Medulla oblongata (tissue), 1 donor: ENCODE data around the gene RALGAPB.
A peak's percentile ranks its signal among the peaks of the same experiment; 100 is the strongest.

ENCODE experiments used
- DNase-seq: peaks from one replicate; pipeline ENCODE4 v3.0.0-alpha.2; 2015; ENCODE audit errors: extremely low spot score

The RALGAPB gene

DNA sequence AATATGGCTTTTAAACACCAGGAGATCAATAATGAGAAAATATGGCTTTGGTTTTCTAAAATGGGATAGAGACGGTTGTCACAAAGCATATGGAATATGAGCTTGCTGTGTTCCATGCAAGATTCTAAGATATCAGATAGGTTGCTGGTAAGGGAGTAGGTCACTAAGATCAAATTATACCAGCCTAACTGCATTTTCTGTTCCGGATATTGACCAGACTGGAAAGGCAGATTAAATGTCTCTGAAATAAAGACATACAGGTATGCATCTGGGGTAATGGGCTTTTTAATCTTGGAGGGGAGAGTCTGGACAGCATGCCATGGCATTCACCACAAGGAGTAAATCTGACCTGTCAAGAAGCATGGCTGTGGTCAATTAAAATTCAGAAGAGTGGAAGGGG lies 73.1 kb downstream of the RALGAPB start:
- DNase-seq = no peak

DNA sequence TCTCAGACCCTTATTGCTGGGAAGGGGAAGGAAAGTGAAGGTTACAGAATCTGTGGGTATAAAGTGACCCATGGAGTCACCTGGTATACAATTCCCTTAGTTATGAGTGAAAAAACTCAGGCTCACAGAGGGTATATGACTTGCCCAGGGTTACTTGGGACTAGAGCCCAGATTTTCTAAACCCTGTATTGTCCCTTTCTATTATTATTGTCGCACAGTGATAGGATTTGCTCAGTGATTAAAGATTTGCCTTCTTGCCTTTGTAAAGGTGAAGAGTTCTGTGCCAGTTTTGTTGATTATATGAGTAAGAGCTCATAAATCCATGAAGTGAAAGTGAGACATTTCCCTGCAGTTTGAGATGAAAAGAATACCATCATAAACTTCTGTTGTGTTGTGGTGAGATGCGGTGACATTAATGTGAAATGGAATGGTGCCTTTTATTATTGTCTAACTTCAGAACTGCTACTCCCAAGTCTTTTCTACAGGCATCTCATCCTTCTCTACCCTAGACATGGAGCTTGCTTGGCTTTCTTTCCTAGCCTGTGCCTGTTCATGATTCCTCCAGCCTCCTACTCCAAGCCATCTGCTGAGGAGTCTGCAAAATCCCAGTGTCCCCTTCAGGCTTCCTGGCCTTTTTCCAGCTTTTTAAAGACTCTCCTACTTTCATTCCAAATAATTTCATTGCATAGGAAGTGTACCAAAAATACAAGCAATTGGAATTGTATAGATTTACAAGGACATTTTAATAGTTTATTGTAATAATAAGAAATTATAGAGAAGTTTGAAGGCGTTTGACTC lies 74.8 kb downstream of the RALGAPB start:
- no peak for DNase-seq

DNA sequence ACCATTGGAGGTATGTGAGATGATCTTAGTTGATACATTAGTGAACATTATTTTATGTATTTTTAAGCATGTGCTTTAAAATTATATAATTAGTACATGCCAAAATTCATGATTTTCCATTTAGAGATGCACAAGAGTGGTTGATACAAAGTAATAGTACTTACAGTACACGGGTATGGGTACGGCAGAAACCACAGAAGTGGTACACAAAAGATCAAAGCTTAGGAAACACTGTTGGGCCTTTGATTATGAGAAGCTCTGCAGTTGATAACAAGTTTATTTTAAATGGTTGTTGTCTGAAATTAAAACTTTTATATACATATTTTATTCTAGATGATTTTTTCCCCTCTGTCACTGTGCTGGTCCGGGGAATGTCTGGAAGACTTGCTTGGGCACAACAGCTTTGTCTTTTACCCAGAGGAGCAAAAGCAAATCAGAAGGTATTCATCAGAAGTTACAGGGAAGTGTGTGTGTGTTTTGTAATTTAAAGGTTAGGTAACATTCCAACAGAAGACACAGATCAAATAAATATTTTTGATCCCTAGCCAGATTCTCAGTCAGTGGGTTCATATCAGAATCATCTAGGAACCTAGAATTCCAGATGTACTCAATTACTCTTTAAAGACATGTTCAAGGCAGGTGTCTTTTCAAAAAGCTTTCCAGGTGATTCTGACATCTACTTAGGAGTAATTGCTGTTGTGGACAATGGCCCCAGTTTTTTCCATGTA lies 75.9 kb downstream of the RALGAPB start:
- no peak for DNase-seq

DNA sequence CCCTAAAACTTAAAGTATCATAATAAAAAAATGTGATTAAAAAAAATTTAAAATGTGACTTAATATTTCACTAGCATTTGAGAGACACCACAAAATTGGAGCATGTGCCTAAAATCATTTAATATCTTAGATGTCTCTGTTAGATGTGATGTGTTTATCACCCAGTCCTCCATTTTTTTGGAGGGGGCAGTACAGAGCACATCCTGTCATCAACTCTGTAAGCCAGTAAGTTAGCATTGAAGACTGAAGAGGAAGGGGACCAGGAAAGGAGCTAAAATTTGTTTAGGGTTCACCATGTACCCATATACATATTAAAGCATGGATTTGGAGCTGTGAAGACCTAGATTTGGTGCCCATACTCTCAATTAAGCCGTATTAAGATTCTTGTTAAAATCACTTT lies 77.6 kb downstream of the RALGAPB start:
- DNase-seq = no peak

DNA sequence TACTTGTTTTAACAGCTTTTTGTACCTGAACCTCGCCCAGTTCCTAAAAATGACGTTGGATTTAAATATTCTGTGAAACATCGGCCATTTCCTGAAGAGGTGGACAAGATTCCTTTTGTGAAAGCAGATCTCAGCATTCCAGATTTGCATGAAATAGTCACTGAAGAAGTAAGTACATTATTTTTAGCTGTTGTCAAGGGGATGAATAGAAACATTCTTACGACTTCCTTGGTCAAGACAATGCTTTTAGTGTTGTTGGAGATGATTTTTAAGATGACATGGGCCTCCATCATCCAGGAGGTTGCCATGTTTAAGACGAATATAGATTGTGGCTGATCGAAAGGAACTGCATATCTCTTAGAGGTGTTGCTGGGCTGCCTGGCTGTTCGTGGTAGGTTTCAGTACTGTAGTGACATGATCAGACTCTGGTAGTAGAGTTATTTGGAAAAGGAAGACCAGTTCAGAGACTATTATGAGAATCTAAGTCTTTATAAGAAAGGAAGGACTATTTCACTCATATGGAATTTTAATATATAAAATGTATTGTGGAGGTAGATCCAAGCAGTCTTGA lies 78.5 kb downstream of the RALGAPB start:
- no peak for DNase-seq

DNA sequence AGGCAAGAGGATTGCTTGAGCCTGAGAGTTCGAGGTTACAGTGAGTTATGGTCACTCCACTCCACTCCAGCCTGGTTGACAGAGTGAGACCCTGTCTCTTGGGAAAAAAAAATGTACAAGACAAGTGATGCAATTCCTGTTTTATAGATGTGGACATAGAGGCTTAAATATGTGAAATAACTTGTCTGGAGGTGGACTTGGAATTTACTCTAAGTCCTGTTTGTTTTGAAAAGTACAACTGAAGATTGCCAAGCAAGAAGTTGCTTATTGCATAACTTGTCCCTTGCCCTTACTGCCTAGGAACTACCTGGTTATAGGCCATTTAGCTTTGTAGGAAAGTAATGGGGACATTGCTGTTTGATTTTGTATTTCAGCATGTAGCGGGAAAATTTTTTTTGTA lies 82.3 kb downstream of the RALGAPB start:
- DNase-seq = no peak

DNA sequence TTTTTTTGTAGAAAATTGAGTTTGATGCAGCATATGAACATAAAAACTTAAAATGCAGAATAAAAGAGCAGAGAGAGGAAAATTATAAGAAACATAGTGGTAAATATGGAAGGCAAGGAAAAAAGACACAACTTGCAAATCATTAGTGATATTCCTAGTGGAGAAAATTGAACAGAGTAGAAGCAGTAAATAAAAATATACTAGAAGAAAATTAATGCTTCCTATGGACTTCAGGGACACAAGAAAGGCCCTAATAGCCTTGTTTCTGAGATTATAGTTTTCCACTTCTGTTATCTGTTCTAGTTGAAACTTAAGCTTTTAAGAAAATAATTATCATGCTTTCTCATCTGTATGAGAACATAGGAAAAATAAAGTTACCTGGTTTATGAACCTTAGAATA lies 82.8 kb downstream of the RALGAPB start:
- DNase-seq = no peak

DNA sequence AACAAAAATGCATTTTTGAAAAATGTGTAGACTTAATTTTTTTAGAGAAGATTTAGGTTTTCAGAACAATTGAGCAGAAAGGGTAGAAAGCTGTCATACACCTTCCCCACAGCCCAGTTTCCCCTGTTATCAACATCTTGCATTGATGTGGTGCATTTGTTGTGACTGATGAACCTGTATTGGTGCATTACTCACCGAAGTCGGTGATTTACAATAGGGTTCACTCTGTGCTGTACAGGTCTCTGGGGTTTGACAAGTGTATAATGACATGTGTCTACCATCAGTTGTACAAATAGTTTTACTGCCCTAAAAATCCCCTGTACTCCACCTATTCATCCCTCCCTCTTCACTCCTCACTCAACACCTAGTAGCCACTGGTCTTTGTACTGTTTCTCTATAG lies 84.5 kb downstream of the RALGAPB start:
- no peak for DNase-seq

DNA sequence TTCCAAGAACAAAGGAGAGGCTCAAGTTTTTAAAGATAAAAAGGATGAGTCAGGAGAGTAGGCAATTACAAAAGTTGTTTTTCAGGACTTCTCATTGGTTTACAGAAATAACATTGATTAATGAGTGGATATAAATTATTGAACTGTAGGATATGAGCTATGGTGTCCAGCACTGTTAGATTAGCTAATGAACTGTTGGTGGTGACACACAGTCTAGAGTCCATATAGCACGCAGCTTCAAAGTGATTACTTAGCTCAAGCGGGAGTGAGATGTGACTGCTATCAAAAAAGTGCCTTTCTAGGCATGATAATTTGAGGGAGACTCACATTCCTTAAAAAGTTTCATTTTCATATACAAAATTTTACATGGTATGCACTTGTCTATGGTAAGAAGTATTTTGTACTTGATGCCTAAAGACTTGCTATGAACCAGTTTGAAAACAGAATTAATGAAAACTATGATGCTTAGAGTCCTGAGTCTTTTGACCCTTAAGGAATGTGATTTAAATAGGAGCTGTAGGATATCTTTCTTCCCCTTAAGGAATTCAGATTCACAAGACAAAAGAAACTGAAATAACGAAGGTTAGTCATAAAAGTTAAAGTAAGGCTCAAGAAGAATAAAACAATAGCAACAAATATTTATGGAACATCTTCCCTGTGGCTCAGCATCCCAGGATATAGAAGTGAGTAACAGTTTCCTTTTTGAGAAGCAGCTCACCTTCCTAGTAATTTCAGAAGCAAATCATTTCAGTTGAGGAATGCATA lies 86.1 kb downstream of the RALGAPB start:
- DNase-seq = no peak

DNA sequence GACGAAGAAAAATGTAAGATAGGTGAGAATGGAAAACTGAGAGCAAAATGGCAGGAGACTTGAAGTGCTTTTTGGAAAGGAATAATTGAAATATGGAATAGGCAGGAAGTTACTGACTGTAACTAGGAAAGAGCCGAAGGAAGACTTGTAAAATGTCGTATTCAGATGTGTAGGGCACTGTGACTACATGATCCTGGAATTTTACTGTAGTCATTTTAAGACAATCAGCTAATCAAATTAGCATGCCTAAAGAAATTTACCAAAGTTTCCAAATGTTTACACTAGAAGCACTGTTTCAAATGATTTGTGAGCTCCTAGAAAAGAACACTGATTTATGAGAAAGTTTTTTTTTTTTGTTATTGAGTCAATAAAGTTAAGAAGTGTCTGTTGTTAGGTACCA lies 87.1 kb downstream of the RALGAPB start:
- DNase-seq = no peak

DNA sequence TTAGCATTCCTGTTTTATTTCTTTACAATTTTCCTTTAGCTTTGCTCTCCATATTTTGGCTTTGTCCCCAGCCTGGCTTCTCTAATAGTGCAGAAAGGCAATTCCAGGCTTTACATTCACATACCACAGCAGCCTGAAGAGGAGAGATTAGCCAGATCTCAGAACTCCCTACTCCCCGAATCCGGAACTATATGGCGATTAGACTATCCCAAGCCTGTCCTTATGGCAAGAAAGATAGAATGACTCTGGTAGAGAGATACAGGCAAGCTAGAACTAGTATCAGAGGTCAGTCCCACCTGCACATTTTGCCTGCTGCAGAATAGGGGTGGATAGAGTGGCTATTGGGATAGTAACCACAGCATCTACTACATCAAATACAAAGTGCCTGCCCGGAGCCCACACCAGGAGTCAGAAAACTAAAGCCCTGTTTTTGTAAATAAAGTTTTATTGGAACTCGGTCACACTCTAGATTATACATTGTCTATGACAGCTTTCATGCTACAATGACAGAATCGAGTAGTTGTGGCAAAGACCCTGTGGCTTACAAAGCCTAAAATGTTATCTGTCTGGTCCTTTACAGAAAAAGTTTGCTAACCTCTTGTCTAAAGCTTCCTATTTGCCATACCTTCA lies 91.3 kb downstream of the RALGAPB start:
- no peak for DNase-seq

DNA sequence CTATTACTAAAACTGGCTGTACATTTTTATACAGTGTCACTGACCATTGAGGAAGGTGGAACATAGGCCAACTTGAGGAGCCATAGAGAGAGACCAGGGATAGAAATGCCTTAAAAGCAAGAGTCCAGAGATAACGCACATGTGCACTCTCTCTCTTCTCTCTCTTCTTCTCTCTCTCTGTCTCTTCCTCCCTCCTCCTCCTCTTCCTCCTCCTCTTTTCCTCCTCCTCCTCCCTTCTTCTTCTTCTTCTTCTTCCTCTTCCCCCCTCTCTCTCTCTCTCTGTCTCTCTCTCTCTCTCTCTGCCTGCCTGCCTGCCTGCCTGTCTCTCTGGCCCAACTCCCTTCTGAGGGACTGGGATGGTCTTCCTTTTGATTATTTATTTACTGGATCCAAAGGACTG lies 92.0 kb downstream of the RALGAPB start:
- DNase-seq = no peak

DNA sequence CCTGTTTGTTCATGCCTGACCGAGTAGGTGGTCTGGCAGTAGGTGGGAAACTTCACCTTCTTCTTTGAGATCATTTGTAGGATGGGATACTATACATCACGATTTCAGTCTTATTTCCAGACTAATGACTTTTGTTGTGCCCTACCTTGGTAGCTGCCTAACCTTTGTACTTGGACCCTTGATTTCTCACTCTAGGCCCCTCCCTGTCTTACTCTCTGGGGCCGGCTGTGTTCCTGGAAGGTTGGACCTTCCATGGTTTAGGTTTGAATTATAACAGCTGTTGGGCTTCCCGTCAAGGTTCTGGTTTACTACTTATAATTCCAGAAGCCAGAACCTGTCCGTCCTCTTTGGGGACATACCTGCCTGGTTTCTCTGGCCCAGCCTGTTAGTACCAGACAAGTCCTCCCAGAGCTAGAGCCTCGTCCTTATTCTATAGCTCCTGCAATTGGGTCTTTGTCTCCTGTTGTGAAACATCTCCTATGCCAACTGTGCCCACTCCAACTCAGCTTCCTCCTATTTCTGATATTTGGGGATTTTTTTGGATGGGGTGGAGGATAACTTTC lies 93.5 kb downstream of the RALGAPB start:
- DNase-seq = no peak

DNA sequence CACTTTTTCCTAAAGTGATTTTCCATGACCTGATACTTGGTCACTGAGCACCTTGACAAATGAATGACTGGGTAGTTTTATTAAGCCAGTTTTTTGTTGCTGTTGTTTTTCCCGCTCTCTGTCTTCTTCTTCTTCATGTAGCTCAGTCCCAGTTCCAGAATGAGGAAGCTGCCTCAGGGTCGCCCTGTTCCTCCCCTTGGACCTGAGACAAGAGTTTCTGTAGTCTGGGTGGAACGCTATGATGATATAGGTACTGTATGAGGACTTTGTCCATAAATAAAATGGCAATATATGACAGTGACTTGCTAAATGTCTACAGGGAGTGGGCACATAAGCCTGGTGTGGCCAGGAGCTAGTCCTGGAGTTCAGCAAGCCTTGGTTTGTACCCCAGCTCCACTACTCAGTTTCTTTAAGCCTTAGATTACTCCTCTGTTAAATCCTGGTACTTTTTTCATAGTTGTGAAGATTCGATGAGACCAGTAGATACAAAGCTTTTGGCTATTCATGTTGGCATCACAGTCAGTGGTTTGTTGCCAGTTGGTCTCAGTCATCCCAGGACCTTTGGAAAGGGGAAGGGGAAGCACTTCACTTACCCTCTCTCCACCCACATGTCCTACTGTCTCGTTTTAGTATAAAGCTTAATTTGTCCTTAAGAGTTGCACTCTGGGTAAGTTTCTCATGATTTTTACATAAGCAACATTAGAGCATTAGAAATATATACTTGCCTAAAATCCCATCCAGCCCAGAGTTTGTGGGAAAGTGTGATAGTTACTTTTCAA lies 97.3 kb downstream of the RALGAPB start:
- DNase-seq = no peak

DNA sequence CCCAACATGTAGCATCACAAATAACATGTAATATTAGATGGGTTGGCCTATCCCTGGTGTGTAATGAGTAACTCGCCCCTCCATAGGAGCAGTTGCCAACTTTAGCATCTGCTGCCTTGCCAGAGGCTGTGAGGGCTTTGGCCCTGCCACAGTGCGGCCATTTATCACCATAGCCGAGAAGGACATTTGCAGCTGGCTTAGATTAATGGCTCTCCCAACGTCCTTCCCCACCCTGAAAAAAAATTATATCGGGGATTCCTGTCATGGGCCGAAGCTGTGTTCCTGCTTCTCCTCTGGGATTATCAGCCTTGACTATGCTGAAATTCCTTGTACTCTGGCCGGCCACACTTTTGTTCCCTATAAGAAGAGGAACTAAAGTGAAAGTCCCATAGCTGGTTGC lies 100.8 kb downstream of the RALGAPB start:
- no peak for DNase-seq

DNA sequence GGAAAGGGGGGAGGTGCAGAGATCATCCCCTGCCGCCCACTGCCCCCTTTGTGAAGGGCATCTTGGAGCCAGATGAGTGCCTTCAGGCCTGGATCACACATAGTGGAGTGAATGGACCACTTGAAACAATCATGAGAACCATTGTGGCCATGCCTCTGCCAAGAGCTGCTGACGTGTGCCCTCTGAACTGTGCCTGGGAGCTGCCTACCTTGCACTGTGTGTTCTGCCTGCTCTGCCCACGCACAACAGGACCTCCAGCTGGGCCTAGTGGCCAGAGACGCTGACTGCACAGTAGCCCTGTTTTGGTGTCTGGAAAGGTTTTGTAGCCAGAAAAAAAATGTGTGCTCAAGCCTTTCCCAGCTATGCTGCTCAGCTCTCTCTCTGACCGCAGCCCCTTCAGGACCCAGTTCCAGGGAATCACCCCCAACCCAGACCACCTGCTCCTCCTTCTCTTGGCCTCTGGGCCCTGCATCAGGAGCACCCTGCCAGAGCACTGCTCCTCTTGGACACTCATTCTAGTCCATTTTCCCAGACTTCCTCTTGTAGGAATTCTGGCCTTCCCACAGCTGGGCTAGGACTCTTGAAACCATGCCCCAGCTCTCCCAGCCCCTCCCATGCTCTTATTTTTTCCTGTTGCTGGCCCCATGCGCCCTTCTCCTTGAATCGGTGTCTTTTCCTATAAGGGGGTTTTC lies 106.7 kb downstream of the RALGAPB start:
- DNase-seq = no peak

DNA sequence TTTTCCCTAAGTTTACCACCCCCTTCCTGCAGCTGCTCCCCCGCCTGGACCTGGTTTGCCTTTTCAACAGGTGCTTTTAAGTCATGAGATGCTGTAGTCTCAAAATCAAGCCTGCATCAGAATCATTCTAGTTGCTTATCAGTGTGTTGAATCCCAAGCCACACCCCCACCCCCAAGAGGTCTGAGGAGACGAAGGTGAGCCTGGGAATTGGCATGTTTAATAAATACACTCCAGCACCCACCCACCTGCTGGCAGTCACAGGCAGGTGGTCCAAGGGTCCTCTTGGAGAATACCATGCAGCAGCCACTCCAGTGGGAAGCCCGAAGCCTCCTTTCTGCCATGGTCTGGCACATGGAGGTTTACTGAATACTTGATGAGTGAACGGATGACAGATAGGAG lies 107.3 kb downstream of the RALGAPB start:
- no peak for DNase-seq

DNA sequence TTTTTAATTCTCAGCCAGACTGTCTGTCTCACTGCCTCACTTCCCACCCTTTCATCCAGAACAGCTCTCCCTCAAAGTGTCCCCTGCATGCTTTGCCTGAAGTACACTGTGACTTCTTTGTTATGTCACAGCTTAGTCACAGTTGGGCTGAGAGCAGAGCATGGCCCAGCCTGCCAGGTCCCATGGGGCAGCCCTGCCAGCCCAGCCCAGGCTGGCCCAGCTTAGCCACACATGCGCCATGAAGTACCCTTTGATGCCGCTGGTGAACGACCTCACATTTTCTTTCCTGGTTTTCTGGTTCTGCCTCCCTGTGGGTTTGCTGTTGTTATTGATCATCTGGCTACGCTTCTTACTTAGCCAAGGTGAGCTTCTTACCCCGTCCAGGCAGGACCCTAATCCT lies 108.4 kb downstream of the RALGAPB start, which contains the start of gene ADIG:
TSS of gene ADIG (plus strand) at position 185 of the 400 bp plus-strand sequence. CDS start at position 239, 54 bp downstream.
- peak; percentile 89 for DNase-seq

DNA sequence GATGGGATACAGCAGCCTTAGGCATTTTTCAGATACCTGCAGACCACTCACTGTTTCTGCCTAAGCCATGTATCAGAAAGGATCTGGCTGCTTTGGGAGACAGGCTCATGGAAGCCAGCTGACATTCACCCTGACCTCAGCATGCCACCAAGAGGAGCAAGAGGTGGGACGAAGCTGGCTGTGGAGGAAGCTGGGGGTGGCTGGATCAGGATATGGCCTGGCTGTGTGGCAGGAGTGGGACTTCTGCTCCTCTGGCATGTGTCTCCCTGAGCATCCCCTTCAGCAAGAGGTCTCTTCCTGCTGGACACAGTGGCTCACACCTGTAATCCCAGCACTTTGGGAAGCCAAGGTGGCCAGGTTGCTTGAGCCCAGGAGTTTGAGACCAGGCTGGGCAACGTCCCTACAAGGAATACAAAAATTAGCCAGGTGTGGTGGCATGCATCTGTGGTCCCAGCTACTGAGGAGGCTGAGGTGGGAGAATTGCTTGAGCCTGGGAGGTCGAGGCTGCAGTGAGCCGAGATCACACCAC lies 109.3 kb downstream of the RALGAPB start:
- DNase-seq = no peak

DNA sequence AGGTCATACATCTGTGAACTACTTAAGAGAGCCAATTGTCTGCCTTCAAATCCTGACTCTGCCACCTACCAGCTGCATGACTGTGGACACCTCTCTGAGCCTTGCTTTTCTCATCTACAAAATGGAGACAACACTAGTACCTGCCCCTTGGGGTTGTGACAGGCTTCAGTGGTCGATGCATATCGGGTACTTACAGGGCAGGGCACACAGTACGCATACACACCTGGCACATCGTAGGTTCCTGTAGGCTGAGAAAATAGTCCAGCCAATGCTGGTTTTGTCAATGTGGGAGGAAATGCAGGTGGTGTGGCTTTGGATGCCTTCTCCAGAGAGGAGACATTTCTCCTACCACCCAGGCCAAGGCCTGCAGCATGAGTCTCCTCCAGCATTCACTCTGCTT lies 110.7 kb downstream of the RALGAPB start:
- DNase-seq = no peak
